GM11168 (cell line): Measurements from ENCODE around the gene AP5Z1.

ENCODE experiments used
- in situ Hi-C: fragments of 300-500 bp; cut with MboI; formaldehyde crosslinking; loops from one replicate; pipeline ENCODE4 v1.12.0; 2022; ENCODE audit warnings: low sequenced_read_pairs; ENCODE audit not compliant: unreplicated experiment

AP5Z1 gene

GRCh38 chr7:4783762-4784351 lies 8.4 kb downstream of the AP5Z1 start:
- in situ Hi-C loops: no loop called here

GRCh38 chr7:4784799-4785198 lies 9.4 kb downstream of the AP5Z1 start:
- in situ Hi-C loops: no loop called here

GRCh38 chr7:4785371-4785770 lies 9.9 kb downstream of the AP5Z1 start:
- in situ Hi-C loops: no loop called here

- in situ Hi-C loops: no loop called here
Measured at GRCh38 chr7:4786015-4786414, 10.6 kb downstream of the AP5Z1 start.

DNA sequence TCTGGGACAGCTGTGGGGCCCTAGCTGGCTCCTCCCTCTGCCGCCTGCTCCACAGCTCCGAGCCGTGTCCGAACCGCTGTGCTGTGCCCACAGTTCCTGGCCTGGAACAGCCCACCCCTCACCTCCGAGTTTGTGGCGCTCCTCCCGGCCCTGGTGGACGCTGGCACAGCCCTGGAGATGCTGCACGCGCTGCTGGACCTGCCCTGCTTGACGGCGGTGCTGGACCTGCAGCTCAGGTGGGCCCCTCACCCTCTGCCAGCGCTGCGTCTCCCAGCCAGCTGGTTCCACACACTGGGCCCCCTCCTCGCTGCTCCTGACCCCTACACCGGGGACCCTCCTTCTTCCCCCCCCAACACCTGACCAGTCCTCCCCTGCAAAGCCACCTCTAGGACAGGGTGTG lies 12.1 kb downstream of the AP5Z1 start:
- in situ Hi-C loops: no loop called here

DNA sequence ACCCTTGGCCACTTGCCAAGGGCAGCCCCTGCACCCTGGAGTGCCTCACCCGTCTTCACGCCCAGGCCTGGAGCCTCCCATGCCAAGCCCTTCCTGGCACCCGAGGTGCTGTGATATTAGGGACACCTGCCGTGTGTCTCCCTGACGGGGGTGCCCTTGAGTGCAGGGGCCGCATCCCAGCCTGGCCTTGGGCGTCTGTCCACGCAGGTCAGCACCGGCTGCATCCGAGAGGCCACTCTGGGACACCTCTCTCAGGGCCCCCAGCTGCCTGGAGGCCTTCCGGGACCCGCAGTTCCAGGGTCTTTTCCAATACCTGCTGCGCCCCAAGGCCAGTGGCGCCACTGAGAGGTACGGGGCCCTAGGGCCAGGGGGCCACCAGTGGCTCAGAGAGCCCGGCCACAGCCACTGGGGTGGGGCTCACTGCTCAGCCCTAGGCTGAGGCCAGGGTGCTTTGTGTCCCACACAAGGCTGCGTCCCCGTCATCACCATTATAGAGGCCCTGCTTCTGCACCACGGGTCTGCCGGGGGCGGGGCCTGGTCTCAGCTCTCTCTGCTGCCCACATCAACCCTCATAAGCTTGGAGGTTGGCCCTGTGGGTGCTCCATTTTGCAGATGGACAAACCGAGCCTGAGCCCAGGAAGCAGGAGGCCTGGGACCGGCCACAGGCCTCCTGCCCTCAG lies 12.7 kb downstream of the AP5Z1 start:
- in situ Hi-C loops: no loop called here

DNA sequence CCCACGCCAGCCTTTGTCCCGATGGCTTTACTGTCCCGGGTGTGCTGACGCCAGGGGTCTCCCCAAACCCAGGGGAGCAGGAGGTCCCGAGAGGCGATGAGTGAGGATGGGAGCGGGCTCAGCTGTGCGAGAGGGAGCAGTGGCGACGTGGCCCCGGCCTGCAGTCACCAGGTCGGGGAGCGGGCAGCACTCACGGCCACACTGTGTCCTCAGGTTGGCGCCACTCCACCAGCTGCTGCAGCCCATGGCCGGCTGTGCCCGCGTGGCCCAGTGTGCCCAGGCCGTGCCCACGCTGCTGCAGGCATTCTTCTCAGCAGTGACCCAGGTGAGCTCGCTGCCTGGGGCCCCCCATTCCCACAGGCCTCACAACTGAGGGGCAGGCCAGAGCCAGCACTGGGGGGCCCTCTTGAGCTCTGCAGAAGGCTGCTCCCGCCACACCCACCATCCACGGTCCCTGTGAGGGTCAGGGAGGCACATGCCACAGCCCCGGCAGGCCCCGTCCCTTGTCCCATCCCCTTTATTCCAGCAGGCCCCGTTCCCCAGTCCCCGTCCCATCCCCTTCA lies 13.3 kb downstream of the AP5Z1 start:
- in situ Hi-C loops: no loop called here

GRCh38 chr7:4789194-4790077 lies 14.0 kb downstream of the AP5Z1 start:
- in situ Hi-C loops: loop anchor here (10.0 kb wide), 1 partner anchor 295 kb away; no protein-coding TSS in a partner anchor

DNA sequence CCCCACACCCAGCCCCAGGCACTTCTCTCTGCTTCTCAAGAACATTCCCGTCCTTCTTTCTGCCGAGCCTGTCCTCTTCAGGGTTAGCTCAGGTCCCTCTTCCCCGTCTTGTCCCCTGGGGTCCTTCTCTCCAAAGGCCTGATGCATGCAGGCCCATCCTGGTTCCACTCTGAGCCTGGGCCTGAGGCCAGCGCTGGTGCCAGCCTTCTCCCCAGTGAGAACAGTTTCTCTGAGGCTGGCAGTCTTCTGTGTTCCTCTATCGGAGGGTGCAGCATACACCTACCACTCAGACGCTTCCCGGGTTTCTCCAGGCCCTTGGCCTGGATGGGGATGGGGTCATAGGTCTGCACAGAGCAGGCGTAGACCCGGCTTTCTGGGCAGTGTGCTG lies 14.6 kb downstream of the AP5Z1 start:
- in situ Hi-C loops: loop anchor here (10.0 kb wide), 1 partner anchor 295 kb away; no protein-coding TSS in a partner anchor

- in situ Hi-C loops: loop anchor here (10.0 kb wide), 1 partner anchor 294 kb away; no protein-coding TSS in a partner anchor
Measured at GRCh38 chr7:4790516-4790991, 15.1 kb downstream of the AP5Z1 start.

DNA sequence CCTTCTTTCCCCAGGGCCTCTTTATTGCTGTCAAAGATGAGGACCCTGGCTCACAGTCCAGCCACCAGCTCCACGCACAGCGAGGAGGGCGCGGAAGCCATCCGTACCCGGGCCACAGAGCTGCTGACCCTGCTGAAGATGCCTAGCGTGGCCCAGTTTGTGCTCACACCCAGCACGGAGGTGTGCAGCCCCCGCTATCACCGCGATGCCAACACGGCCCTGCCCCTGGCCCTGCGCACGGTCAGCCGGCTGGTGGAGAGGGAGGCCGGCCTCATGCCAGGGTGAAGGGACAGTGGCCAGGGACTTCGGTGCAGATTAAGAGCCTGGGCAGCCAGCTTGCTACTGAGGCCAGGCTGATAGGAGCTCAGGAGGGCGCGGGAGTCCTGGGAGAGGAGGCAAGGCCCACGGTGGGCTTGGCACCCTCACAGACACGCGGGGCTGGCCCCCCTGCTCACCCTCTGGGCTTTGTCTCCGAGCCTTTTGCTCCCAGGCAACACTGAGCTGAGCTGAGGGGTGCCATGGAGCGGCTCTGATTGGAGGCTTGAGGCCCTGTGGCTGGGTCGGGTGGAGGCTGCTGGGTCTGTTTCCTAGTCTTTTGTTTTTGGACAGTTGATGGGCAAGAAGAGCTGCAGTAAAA lies 15.8 kb downstream of the AP5Z1 start:
- in situ Hi-C loops: loop anchor here (10.0 kb wide), 1 partner anchor 294 kb away; no protein-coding TSS in a partner anchor

DNA sequence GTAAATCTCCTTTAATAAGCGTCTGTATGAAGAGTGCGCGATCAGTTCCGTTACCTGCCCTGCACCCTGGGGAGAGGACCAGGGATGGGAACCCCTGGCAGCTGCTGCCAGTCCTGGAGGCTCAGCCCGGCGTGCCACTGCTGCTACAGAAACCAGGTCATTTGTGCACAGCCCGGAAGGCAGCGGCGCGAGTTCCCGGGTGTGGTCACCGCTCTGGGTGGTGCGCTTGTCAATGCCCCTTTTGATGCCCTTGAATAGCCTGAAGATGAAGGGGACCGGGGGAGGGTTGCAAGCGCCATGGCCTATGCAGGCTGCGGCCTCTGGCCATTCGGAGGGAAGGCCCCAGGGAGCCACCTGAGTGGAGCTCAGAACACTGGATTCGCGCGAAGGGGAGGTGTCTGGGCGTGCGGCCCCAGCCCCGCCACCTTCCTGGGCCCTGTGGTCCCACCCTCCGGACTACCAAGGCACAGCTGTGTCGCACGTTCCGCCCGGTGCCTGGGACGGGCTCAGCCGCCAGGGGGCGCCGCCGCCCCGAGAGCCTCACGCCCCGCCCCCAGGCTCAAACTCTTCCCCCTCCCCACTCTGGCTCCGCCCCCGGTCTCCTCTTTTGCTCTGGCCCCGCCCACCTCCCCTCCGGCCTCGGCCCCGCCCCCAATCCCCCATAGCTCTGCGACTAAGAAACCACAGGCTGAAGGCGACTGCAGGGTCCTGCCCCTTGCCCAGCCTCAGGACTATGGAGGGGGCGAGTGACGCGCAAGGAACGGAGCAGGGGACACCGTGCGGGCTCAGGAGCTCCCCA lies 16.5 kb downstream of the AP5Z1 start:
- in situ Hi-C loops: loop anchor here (10.0 kb wide), 1 partner anchor 293 kb away; no protein-coding TSS in a partner anchor

DNA sequence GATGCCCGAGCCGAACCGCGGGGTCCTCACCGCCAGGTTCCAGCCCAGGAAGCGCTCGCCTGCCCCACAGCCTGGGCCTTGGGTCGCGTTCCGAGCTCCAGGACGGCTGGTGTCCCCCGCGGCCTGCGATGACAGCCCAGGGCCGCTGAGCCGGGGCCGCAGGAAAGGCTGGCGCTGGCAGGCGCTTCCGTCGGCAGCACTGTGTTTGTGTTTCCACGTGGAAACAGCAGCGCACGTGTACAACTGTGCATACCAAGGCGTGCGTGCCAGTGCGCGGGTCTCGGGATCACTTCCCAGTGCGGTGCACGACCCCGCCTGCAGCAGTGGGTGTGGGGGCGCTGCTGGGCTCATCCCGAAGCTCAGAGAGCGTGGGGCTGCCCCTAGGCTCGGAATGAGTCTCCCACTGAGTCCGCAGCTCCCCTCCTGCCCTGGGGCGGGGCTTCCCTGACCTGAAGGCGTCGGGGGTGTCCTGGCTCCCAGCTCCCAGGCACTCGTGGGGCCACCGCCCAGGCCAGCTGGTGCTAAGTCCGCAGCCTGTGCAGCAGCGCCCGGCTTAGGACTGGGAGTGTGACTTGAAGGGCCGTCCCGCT lies 17.2 kb downstream of the AP5Z1 start:
- in situ Hi-C loops: loop anchor here (10.0 kb wide), 1 partner anchor 292 kb away; no protein-coding TSS in a partner anchor

- in situ Hi-C loops: loop anchor here (10.0 kb wide), 1 partner anchor 291 kb away; no protein-coding TSS in a partner anchor
Measured at GRCh38 chr7:4793385-4793993, 18.1 kb downstream of the AP5Z1 start.

GRCh38 chr7:4794171-4794570 lies 18.7 kb downstream of the AP5Z1 start:
- in situ Hi-C loops: loop anchor here (10.0 kb wide), 1 partner anchor 291 kb away; no protein-coding TSS in a partner anchor

GRCh38 chr7:4794591-4795350 lies 19.3 kb downstream of the AP5Z1 start:
- in situ Hi-C loops: loop anchor here (10.0 kb wide), 1 partner anchor 290 kb away; no protein-coding TSS in a partner anchor

GRCh38 chr7:4796453-4796852 lies 21.0 kb downstream of the AP5Z1 start:
- in situ Hi-C loops: loop anchor here (10.0 kb wide), 1 partner anchor 288 kb away; no protein-coding TSS in a partner anchor
